ENCODE measurements around the gene C22orf39.

- TF ChIP-seq CTCF (IDR thresholded peaks at IDR 0.05) (no peak), EZH2 (IDR thresholded peaks at IDR 0.05; ENCODE audit: borderline replicate concordance, insufficient read depth, low read depth, low read length, poor library complexity, severe bottlenecking) (no peak)
Observed at GRCh38 chr22:19424186-19424500, 23.4 kb downstream of the C22orf39 start.

All from B cell (primary cell).